GM18861 (cell line): ENCODE results near the gene UGP2.
"Not testable (repeated sequence)": the region's sequence is repeated elsewhere in the genome, so short reads cannot be mapped to it uniquely, and the experiment has no call there.

Experiments used
- ATAC-seq: cut with Tn5 transposase; IDR thresholded peaks from one replicate; pipeline ENCODE4 v1.9.1; 2021; ENCODE audit not compliant: unreplicated experiment

Gene UGP2

DNA sequence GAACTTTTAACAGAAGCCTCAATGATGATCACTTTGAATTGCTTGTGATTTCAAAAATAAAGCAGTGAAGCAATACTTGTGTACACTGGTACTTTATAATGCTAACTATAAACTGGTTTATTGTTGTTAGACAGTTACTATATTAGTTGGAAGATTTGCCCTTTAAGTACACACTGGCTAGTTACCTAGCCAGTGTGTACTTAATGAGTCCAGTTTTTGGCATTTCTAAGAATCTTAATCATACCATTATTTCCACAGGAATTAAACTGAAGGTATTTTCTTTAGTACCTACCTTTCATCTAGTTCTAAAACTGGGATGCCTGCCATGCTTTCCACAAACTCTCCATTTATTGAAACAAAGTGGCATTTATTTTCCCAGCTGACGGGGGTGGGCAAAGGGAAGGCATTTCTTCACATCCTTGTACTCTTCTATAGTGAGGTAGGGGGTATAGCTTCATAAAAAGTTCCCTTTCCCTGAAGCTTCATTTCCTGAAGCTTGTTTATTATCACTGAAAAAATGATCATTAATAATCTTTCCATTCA, 49.9 kb downstream of the UGP2 start:
- no peak for ATAC-seq

DNA sequence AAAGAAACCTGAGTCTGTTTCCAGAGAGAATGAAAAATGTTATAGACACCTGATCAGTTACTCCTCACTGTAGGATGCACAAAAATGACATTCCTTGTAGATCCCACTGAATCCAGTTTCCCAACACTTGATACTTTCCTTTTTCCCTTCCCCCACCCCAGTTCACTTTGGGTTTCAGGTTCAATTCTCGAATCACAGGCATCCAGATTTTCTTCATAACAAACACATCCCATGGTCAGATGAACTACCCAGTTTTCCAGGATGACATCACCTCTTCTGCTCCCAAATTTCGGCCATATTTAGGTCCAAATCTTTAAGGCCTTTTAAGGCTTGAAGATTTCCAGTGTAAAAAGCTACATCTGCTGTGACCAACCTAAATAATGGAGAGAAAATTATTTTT, 51.5 kb downstream of the UGP2 start:
- ATAC-seq, result no peak

DNA sequence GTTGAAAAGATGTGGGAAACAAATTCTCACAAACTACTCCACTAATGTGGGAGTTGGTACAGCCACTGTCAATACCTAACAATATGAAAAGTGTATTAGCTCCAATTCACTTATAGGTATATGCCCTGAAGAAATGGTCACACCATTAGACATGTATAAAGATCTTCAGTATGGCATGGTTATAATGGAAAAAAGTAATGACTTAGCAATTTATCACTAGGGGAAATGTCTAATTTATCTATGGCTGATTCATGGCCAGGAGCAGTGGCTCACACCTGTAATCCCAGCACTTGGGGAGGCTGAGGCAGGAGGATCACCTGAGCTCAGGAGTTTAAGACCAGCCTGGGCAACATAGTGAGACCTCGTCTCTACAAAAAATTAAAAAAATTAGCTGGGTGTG, 52.5 kb downstream of the UGP2 start:
- no peak for ATAC-seq

DNA sequence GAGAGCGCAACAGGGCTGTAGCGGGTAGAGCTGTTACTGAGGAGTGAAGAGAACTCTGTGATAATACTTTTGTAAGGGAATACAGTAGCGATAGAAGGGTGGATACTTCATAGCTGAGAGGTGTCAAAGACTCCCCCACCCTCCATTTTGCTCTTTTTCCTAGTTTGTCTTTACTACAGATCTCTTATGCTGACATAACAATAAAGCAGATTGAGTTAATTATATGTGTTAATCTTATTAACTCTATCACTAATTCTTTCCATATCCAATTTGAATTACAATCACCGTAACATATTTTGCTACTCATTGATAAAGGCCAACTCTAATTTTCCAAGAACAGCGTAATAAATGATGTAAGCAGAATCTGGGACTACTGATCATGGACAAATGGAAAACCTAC, 57.1 kb downstream of the UGP2 start:
- ATAC-seq, result no peak

DNA sequence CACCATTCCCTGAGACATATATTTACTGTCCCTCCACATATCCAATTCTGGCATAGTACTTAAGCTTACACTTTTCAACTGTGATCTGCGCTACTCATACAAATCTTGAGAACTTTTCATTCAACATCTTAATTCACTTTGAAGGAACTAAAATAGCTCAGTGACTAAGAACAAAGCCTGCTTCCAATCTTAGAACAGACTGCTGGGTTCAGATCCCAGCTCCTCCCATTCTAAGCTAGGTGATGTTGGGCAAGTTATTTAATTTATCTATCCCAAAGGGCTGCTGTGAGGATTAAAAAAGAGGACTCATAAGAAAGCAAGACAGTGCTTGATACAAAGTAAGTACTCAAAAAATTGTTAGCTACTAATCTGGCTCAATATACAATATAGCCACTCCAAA, 57.9 kb downstream of the UGP2 start:
- no peak for ATAC-seq

DNA sequence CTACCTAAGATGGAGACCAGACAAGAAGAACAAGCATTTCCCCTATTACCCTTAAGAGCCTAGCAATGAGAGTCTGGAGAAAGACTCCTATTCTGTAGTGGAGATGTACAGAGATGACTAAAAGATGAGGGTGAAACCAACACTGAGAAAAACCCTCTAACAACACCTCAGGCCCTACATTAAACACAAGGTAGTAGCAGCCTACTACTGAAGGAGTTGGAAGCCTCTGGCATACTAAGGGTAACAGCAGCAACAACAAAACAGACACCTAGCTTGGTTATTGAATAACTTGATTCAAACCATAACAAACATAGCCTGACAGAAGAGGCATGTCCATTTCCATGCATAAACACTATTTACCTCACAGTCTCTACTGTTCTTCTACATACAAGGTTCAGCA, 60.5 kb downstream of the UGP2 start:
- ATAC-seq, result no peak

DNA sequence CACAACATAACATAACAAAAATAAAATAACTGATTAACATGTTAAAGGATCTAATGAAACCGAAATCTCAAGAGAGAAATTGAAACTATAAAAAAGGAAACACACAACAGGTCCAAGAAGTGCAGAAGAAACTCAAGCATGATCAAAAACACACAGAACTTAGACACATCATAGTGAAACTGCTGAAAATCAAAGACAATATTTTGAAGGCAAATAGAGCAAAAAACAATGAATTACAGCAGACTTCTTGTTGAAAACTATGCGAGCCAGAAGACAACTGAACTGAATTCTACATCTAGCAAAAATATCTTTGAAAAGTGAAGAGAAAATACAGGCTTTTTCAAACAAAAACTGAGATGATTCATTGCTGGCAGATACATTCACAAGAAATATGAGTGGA, 61.3 kb downstream of the UGP2 start:
- peak; percentile 66 for ATAC-seq

DNA sequence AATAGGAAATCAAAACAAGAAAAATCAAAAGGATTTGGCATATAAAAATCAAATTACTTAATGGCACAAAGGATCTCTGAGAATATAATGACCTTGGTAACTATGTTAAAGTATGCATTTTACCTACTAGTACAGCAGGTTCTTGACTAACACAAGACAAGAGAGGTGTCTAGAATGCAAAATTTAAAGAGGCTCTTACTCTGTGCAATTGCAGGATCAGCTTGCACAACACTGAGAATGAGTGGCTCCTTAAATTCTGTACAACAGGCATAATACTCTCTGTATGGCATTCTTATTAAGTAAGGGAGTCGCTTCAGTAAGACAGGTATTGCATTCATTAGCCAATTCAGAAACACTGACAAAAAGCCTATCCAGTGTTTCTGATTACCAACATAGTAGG, 72.6 kb downstream of the UGP2 start:
- ATAC-seq, result no peak

DNA sequence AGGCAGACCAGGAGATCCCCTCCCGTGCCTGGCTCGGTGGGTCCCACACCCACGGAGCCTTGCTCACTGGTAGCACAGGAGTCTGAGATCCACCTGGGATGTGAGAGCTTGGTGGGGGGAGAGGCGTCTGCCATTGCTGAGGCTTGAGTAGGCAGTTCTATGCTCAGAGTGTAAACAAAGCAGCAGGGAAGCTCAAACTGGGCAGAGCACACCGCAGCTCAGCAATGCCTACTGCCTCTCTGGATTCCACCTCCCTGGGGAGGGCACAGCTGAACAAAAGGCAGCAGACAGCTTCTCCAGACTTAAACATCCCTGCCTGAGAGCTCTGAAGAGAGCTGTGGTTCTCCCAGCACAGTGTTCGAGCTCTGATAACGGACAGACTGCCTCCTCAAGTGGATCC, 85.1 kb downstream of the UGP2 start:
- ATAC-seq, result no peak

DNA sequence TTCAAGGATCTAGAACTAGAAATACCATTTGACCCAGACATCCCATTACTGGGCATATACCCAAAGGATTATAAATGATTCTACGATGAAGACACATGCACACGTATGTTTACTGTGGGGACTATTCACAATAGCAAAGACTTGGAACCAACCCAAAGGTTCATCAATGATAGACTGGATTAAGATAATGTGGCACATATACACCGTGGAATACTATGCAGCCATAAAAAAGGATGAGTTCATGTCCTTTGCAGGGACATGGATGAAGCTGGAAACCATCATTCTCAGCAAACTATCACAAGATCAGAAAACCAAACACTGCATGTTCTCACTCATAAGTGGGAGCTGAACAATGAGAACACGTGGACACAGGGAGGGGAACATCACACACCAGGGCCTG, 90.4 kb downstream of the UGP2 start:
- not testable (repeated sequence) for ATAC-seq
